GM21390 (cell line): Measurements from ENCODE around the gene CAPS.

ENCODE experiments used
- ATAC-seq: cut with Tn5 transposase; IDR thresholded peaks from one replicate; pipeline ENCODE4 v1.9.1; 2021; ENCODE audit not compliant: unreplicated experiment

Gene CAPS

GRCh38 chr19:5933391-5934068 is 19.5 kb downstream of the CAPS start:
- no peak for ATAC-seq

GRCh38 chr19:5934069-5934401 is 20.0 kb downstream of the CAPS start:
- no peak for ATAC-seq

- ATAC-seq, result no peak
These were observed 20.9 kb downstream of the CAPS start for GRCh38 chr19:5934774-5935472.

DNA sequence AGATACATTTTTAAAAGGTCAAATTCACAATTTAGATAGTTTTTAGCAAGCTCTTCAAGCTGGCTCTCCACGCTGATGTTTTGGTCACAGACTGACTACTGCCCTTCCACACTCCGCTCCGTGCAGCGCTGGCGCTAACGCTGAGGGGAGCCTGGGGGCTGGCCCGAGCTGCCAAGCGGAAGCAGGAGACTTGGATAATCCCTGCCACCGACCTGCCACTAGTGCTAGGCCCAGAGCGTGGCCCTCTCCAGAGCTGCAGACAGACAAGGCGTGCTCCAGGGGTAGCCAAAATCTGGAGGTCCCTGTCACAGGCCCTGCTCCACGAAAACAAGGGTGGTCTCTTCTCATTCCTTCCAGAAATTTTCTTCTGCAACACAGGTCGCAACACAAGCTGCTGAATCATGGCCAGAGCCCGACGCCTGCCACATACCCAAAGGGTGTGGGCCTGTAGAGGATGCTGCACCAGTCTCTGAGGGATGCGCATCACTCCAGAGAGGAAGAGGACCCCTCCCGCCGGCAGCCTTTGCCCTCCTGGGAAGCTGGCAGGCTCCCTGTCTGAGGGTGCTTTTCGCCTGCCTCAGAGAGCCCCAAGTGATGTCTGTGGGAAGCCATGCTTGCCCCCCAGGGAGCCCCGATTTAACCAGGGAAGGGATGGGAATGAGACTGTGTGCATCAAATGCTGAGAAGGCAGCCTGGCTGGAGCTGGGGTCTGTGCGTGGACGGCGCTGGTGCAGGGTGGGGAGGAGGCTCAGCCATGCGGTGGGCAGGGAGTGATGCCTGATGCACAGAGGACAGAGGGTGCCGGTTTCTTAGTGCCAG is 21.6 kb downstream of the CAPS start:
- ATAC-seq, result no peak

DNA sequence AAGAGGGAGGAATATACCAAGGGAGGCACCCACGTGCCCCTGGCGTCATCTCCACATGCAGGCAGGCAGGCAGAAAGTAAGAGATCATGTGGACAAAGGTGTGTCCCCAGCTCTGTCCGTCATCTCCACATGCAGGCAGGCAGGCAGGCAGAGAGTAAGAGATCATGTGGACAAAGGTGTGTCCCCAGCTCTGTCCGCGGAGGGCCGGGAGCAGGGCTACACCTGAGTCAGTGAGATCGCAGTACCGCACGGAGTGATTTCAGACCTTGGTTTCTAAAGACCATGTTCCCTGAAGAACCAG is 22.2 kb downstream of the CAPS start:
- no peak for ATAC-seq

DNA sequence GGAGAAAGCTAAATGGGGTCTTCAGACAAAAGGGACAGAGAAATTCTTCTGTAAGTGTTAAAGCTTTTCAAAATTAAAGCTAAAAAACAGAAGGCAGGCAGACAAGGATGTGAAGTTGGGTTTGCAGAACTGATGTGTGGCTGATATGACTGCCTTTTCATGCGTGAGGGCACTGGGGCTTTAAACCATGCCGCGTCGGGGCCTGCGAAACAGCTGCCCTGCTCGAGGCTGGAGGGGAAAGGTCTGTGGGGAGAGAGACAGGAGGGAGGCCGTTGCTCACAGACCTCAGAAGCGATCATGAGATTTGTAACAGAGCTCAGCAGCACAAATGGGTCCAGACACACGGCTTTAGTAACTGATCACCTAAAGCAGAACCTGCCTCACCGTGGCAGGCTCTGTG is 23.5 kb downstream of the CAPS start:
- ATAC-seq, result no peak

- no peak for ATAC-seq
These were observed 26.5 kb downstream of the CAPS start for GRCh38 chr19:5940260-5941208.

DNA sequence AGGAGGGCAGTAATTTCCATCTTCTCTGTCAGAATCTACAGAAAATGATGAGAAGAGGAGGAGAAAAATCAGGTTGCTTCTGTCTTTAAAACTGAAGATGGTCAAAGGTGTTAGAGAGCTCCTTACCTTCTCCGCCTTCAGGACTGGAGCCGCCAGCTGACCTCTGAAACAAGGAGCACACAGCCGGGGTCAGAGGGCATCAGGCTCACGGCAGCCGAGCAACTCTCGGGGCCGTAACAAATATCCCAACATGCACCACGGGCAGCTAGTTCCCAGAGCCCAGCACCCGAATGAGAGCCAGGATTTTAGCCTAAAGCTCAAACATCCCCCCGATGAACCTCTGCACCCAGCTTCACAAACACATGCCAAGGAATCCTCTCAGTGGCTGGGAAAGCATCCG is 27.6 kb downstream of the CAPS start:
- no peak for ATAC-seq

DNA sequence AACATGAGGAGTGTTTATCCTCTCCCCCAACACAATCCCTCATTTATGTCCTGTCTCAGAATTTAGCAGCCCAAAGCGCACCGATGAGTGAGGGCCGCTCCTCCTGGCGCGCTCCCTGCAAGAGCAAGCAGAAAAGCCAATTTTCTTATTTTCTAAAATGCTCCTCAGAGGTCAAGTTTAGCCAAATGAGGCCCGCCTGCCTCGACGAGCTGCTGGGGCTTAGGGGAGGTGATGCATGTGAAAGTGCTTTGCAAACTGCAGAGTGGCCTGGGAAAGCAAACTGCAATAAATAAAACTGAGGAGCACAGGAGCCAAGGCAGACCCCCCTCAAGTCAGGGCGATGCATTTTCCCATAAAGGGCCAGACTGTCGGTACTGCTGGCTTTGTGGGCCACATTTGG is 29.0 kb downstream of the CAPS start:
- no peak for ATAC-seq

DNA sequence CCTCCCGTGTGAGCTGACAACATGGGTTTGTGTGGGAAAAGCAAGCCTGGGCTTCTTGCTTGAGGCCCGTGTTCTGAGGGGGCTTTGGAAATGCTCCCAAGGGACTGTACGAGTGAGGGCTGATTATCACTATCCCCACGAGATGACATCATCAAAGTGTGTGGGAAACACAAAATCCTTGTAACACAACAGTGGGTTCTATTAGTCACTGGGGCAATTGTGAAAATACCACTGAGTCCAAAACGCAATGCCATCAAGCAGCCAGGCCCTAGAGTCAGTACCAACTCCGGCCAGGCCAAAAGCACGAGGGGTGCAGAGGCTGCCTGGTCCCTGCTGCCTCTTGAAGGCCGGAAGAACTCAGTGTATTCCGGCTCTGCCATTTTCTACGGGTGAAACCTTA is 29.6 kb downstream of the CAPS start:
- no peak for ATAC-seq

- ATAC-seq, result no peak
These were observed 33.4 kb downstream of the CAPS start for GRCh38 chr19:5947435-5947834.

DNA sequence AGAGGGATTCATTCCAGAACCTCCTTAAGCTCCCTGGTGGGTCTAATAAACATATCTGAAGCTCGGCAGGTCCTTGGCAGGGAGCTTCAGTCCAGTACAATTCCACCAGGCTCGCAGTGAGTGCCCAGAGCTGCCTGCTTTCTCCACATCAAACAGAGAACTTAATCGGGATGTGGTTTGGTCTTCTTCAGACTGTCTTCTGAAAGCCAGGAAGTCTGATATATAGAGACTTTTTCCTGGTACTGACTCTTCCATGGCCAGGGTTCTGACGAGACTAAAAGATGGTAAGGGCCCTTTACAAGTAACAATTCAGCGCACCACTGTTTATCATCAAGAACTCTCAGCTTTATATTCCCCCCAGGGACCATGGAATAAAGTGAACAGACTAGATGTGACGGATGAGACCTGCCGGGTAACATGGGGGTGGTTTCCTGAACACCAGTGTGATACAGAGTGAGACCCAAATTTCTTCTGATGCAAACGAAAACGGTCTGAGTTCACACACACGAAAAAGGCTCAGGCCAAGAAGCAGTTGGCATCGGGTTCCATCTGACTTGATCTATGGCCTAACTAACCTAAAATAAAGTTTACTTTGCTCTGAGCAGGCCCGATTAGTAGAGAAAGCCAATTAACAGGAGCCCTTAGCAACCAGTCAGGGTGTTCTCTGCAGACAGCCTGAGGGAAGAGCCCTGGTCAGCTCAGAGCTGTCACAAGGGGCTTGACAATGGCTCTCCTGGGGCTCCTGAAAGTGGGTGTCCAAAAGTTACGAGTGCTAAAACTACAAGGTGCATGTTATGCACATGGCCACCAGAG is 34.9 kb downstream of the CAPS start:
- no peak for ATAC-seq

DNA sequence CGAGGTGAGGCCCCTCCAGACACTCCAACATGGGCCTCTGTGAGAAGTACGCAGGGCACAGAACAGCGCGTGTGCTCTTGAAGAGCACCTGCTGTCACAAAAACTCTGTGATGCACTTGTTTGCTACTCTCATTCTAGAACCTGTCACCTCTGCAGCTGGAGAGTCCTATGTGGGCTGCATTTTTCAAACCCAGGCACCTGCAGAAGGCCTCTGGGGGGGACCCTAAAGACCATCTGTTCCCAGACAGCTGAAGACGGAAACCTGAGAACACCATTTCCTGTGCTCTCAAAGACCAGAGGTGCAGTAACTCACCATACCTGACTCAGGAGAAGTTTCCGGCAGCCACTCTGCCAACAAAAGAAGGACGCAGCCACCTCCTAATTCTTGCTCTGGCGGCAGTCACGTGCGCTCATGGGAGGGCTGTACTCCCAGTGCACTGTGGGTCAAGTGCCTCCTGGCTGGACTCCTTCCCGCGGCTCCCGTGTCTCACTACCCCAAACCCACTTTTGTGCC is 35.8 kb downstream of the CAPS start:
- ATAC-seq, result no peak

- no peak for ATAC-seq
These were observed 36.7 kb downstream of the CAPS start for GRCh38 chr19:5950741-5951140.

- ATAC-seq, result no peak
These were observed 37.3 kb downstream of the CAPS start for GRCh38 chr19:5951338-5951861.

- ATAC-seq, result no peak
These were observed 38.4 kb downstream of the CAPS start for GRCh38 chr19:5952193-5953029.

- ATAC-seq, result no peak
These were observed 39.1 kb downstream of the CAPS start for GRCh38 chr19:5953030-5953589.

DNA sequence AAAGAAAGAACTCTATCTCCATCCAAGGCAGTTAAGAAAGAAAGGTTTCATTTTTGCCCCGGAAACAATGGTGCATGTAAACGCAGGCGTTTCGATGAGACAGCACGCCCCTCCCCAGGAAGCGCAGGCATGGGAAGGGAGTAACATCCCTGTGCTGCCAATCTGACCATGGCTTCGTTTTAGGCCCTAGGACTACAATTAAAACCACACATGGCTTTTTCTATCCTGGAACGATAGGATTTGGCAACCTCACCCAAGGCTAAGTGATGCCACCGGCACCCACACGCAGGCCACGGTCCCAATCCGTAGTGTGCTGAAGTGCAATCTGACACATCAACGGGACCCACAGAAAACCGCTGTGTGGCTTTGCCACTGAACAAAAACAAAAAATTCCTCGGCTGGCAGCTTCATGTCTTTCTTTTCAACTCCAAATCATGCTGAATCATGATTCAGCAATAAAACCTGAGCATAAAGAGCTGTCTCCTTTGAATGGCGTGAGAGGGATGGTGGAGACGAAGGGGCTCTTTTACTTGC is 39.7 kb downstream of the CAPS start:
- no peak for ATAC-seq
